ENCODE measurements around the gene SEMA3G.

DNA sequence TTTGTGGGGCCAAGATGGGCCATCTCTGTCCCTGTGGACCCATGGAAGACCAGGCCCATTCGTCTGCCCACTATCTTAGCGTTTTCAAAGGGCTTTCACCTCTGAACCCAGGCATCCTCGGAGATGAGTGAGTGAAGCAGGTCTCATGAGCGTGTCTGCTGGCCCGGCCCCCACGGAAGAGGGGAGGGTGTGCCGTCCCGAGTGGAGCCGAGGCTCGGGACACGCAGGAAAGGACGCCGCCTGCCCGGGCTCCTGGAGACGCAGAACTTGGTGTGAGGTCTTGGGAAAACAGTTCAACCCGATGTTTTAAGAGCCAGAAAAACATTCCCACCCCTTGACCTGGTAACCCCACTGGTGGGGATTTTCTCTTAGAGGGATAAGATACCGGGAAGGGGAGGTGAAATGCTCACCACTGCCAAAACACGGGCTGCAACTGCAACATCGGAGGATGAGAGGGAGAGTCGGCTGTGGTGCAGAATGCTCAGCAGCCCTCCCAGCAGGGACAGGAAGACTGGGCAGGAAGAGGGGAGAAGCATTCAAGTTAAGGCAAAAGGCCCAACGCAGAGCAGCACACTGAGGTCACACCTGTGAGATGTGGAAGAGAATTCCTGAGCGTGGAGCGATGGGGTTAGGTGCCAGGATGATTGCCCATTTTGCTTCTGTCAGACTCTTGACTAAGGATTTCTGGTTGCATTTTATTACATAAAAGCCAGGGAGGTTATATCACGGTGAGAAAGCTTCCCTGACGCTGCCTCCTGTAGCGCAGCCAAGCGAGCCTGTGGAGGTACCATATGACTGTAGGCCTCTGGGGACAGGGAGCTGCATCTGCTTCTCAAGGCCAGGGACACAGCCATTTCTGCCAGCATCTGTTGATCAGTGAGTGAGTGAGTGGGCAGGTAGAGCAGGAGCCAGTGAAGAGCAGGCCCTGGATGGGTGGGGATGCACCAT, 36.1 kb upstream of the SEMA3G start:
- TF ChIP-seq, protein P1, sequence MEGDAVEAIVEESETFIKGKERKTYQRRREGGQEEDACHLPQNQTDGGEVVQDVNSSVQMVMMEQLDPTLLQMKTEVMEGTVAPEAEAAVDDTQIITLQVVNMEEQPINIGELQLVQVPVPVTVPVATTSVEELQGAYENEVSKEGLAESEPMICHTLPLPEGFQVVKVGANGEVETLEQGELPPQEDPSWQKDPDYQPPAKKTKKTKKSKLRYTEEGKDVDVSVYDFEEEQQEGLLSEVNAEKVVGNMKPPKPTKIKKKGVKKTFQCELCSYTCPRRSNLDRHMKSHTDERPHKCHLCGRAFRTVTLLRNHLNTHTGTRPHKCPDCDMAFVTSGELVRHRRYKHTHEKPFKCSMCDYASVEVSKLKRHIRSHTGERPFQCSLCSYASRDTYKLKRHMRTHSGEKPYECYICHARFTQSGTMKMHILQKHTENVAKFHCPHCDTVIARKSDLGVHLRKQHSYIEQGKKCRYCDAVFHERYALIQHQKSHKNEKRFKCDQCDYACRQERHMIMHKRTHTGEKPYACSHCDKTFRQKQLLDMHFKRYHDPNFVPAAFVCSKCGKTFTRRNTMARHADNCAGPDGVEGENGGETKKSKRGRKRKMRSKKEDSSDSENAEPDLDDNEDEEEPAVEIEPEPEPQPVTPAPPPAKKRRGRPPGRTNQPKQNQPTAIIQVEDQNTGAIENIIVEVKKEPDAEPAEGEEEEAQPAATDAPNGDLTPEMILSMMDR (IDR thresholded peaks at IDR 0.05), result no peak
- no peak for TF ChIP-seq POLR2A (IDR thresholded peaks at IDR 0.05)

Measured in uterus (tissue), 2 donors.